Measurements from ENCODE around the gene PER1. TPM values are rescaled to one million over a fixed set of nuclear protein-coding genes. Genes with fewer than 3 reads are reported as not detected.

The PER1 gene
- total and polyA plus RNA-seq, 2 of the 8 experiments (the other 6 are each of a cell fraction or from before 2014, with no cell fraction given) = 9.6 to 38.0 TPM

GRCh38 chr17:8117980-8118768 lies 34.0 kb downstream of the PER1 start, which contains the start of gene ALOXE3 (continued):
- no peak for TF ChIP-seq CTBP2 (IDR thresholded peaks at IDR 0.05; ENCODE audit: borderline replicate concordance, insufficient read depth, insufficient read length, low read length)
- no peak for TF ChIP-seq ATF3 (IDR thresholded peaks at IDR 0.05; ENCODE audit: insufficient read depth, low read depth, low read length)
- TF ChIP-seq ASH2L (IDR thresholded peaks at IDR 0.05; ENCODE audit: low read length) = no peak
- no peak for TF ChIP-seq CHD2 (IDR thresholded peaks at IDR 0.05; ENCODE audit: low read length)
- no peak for TF ChIP-seq CREB1 (IDR thresholded peaks at IDR 0.05)
- no peak for TF ChIP-seq BCL11A (IDR thresholded peaks at IDR 0.05; ENCODE audit: low read depth in 2 of 2, low read length in 2 of 2)
- TF ChIP-seq CTCF (IDR thresholded peaks at IDR 0.05; ENCODE audit: control extremely low read depth in 1 of 3, insufficient read depth in 1 of 3, low read depth in 1 of 3, low read length in 3 of 3) = no peak
- TF ChIP-seq TBP (IDR thresholded peaks at IDR 0.05; ENCODE audit: low read depth, low read length) = no peak
- TF ChIP-seq SIX5 (IDR thresholded peaks at IDR 0.05; ENCODE audit: low read depth, low read length) = no peak
- no peak for TF ChIP-seq POU5F1 (IDR thresholded peaks at IDR 0.05; ENCODE audit: low read depth, low read length)
- no peak for TF ChIP-seq PHF8 (conservative IDR thresholded peaks at IDR 0.05; ENCODE audit: low read depth, low read length)
- TF ChIP-seq TEAD4 (IDR thresholded peaks at IDR 0.05; ENCODE audit: low read depth, low read length) = peak; percentile 33; the same call in 1 of the 2 replicates
- TF ChIP-seq GABPA (IDR thresholded peaks at IDR 0.05; ENCODE audit: borderline replicate concordance, insufficient read depth, low read length) = no peak
- TF ChIP-seq EGR1 (IDR thresholded peaks at IDR 0.05; ENCODE audit: borderline replicate concordance, low read depth, low read length) = no peak
- no peak for TF ChIP-seq CHD1 (IDR thresholded peaks at IDR 0.05; ENCODE audit: low read depth, low read length)
- no peak; a peak in 1 of 4 replicates for TF ChIP-seq HDAC2 (IDR thresholded peaks at IDR 0.05; ENCODE audit: borderline replicate concordance in 1 of 2, low read depth in 2 of 2, low read length in 2 of 2)
- no peak for TF ChIP-seq KDM5A (IDR thresholded peaks at IDR 0.05; ENCODE audit: low read length)
- TF ChIP-seq KDM4A (IDR thresholded peaks at IDR 0.05; ENCODE audit: low read depth, low read length, severe bottlenecking) = no peak
- no peak for TF ChIP-seq CBX8 (IDR thresholded peaks at IDR 0.05; ENCODE audit: borderline replicate concordance, low read depth, low read length)
- TF ChIP-seq POLR2A (IDR thresholded peaks at IDR 0.05; ENCODE audit: control extremely low read depth in 1 of 2, low read depth in 2 of 2, low read length in 2 of 2) = no peak
- TF ChIP-seq TCF12 (IDR thresholded peaks at IDR 0.05; ENCODE audit: low read depth, low read length) = no peak
- no peak for TF ChIP-seq EP300 (IDR thresholded peaks at IDR 0.05; ENCODE audit: borderline replicate concordance in 1 of 2, low read depth in 2 of 2, low read length in 2 of 2)

Measured in H1 (cell line).